Testis (tissue), 3 donors: ENCODE results near the gene BIN1. TPM values are rescaled to one million over a fixed set of nuclear protein-coding genes. Genes with fewer than 3 reads are reported as not detected.

Source experiments
- DNase-seq: peaks from one replicate; pipeline ENCODE4 v3.0.0-alpha.2; 2019
- H3K27ac ChIP-seq, 2 donors: fragments of 200-600 bp; sonication (generic); one replicate each; pipeline ENCODE4 v1.5.1; 2019
- H3K27me3 ChIP-seq: fragments of 200-600 bp; sonication (generic); one replicate; pipeline ENCODE4 v1.5.1; 2019
- H3K36me3 ChIP-seq: fragments of 200-600 bp; sonication (generic); one replicate; pipeline ENCODE4 v1.5.1; 2017; ENCODE audit warnings: low read depth; ENCODE audit errors: missing control alignments
- H3K4me1 ChIP-seq: fragments of 200-600 bp; sonication (generic); one replicate; pipeline ENCODE4 v1.5.1; 2019
- H3K4me3 ChIP-seq, 2 donors: fragments of 200-600 bp; sonication (generic); one replicate each; pipeline ENCODE4 v1.5.1; 2017 to 2019
- H3K9me3 ChIP-seq: fragments of 200-600 bp; sonication (generic); one replicate; pipeline ENCODE4 v1.5.1; 2017
- POLR2A ChIP-seq: fragments of 450-650 bp; IDR thresholded peaks from one replicate; pipeline ENCODE4 v1.6.1; 2017; ENCODE audit warnings: antibody characterized with exemption, mild to moderate bottlenecking, moderate library complexity
- WGBS, 2 donors: methylation state at CpG; one replicate each; pipeline ENCODE4 v1.1.5; 2018; 5-methylcytosine and 5-hydroxymethylcytosine counted together
- intact Hi-C: fragments of 100-400 bp; cut with DNase I; formaldehyde crosslinking; loops from one replicate; pipeline ENCODE4 v1.15.1; 2023; ENCODE audit warnings: low total_unique reads
- polyA plus RNA-seq: library from polyadenylated mRNA; stranded (reverse); fragments of 350-450 nt; fragmentation: Illumina TruSeq; extraction: RNeasy Lipid Tissue Mini Kit (QIAGEN cat#74804); gene quantifications from one replicate; pipeline ENCODE4 v1.2.3, GENCODE V29; 2014; ENCODE audit warnings: low read depth, low replicate concordance; ENCODE audit not compliant: insufficient read depth
- total RNA-seq, 2 donors: library from RNA; depleted of rRNA; stranded (reverse); fragments of >200 nt; gene quantifications; one replicate each; pipeline ENCODE4 v1.2.3, GENCODE V29; 2016
- TF ChIP-seq, protein P1 (sequence below), 3 experiments: fragments of 450-650 bp in 2 of 3; fragments of 200-600 bp in 1 of 3; sonication (generic) in 1 of 3; IDR thresholded peaks; one replicate each; pipeline ENCODE4 v1.5.1; 2016 to 2019; ENCODE audit warnings: antibody characterized with exemption in 3 of 3, mild to moderate bottlenecking in 2 of 3, moderate library complexity in 1 of 3

Gene BIN1
- total and polyA plus RNA-seq, 3 donors from 2014 or later, result 25.0 to 38.8 (median 28.7) TPM

GRCh38 chr2:127129937-127130336 lies 23.0 kb upstream of the BIN1 start:
- DNase-seq, result no peak
- no peaks in the 10 kb centered on the region for H3K4me1 ChIP-seq
- H3K36me3 ChIP-seq, result no peaks in the 10 kb centered on the region
- intact Hi-C loops, result no loop called here
- H3K27ac ChIP-seq, result no peak overlapping the region
- no peak for TF ChIP-seq POLR2A
- TF ChIP-seq, protein P1, sequence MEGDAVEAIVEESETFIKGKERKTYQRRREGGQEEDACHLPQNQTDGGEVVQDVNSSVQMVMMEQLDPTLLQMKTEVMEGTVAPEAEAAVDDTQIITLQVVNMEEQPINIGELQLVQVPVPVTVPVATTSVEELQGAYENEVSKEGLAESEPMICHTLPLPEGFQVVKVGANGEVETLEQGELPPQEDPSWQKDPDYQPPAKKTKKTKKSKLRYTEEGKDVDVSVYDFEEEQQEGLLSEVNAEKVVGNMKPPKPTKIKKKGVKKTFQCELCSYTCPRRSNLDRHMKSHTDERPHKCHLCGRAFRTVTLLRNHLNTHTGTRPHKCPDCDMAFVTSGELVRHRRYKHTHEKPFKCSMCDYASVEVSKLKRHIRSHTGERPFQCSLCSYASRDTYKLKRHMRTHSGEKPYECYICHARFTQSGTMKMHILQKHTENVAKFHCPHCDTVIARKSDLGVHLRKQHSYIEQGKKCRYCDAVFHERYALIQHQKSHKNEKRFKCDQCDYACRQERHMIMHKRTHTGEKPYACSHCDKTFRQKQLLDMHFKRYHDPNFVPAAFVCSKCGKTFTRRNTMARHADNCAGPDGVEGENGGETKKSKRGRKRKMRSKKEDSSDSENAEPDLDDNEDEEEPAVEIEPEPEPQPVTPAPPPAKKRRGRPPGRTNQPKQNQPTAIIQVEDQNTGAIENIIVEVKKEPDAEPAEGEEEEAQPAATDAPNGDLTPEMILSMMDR (IDR thresholded peaks at IDR 0.05), result no peak
- H3K9me3 ChIP-seq, result no peaks in the 10 kb centered on the region
- H3K4me3 ChIP-seq, result no peak overlapping the region
- WGBS, 2 donors, result 84 to 86% methylated on average over 11 of the region's 11 CpGs
- no peaks in the 10 kb centered on the region for H3K27me3 ChIP-seq

DNA sequence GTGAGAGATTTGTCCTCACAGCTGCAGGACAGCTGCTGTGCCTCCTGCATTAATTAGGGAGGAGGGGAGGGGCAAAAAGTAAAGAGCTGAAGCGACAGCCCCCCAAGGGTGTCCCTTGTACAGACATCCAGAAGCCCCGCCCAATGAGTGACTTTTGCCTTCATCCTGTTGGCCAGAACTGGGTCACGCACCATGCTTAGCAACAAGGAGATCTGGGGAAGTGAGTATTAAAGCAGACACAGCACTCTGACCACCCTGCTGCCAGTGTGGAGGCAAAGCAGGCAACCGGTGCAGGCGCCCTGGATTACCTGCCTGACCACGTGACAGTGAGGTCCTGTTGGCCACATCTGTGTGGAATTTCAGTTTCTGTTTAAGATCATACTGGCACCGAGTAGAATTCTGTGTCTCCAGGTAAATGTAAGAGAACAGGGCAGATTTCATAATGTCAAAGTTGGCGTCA lies 21.5 kb upstream of the BIN1 start:
- no peak overlapping the region for H3K27ac ChIP-seq
- no peaks in the 10 kb centered on the region for H3K9me3 ChIP-seq
- DNase-seq, result no peak
- intact Hi-C loops, result no loop called here
- WGBS, 2 donors, result 69 to 81% methylated on average over 8 of the region's 8 CpGs
- no peak overlapping the region for H3K4me3 ChIP-seq
- no peaks in the 10 kb centered on the region for H3K4me1 ChIP-seq
- H3K36me3 ChIP-seq, result no peaks in the 10 kb centered on the region
- H3K27me3 ChIP-seq, result no peaks in the 10 kb centered on the region
- TF ChIP-seq, protein P1 (IDR thresholded peaks at IDR 0.05), result no peak
- TF ChIP-seq POLR2A, result no peak

DNA sequence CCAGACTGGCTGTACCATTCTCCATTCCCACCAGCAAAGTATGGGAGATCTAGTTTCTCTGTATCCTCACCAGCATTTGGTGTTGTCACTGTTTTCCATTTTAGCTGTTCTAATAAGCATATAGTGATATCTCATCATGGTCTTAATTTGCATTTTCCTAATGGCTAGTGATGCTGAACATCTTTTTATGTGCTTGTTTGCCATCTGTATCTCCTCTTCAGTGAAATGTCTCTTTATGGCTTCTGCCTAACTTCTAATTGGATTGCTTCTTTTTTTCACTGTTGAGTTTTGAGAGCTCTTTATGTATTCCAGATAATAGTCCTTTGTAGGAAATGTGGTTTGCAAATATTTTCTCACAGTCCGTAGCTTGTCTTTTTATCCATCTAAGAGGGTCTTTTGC lies 18.9 kb upstream of the BIN1 start:
- Histone ChIP-seq H3K36me3 (no peaks in the 10 kb centered on the region), H3K27me3 (no peaks in the 10 kb centered on the region), H3K9me3 (no peaks in the 10 kb centered on the region), H3K27ac (no peak overlapping the region), H3K4me1 (no peaks in the 10 kb centered on the region), H3K4me3 (no peak overlapping the region)
- intact Hi-C loops, result no loop called here
- DNase-seq, result no peak
- WGBS, 2 donors, result 98 to 100% methylated on average over 1 of the region's 1 CpG
- TF ChIP-seq, protein P1 (IDR thresholded peaks at IDR 0.05), result no peak

DNA sequence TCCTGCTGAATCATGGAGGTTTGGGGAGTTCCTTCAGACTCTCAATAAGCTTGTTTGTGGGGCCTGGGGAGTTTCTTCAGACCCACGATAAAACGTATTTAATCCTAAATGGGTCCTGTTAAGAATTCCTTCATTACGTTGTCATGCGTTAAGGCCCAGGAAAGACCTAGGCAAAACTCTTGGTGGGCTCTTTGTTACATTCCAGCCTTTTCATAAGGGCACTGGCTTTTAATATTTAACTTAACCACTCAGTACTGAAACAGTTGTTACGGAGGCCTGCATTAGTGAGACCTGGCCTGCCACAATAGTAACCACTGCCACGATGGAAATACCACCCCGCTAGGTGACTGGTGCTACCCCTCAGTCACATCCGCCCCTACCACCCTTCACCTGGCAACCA lies 17.5 kb upstream of the BIN1 start:
- Histone ChIP-seq H3K36me3 (no peaks in the 10 kb centered on the region), H3K4me3 (no peak overlapping the region), H3K9me3 (no peaks in the 10 kb centered on the region), H3K27ac (no peak overlapping the region), H3K4me1 (no peaks in the 10 kb centered on the region), H3K27me3 (no peaks in the 10 kb centered on the region)
- intact Hi-C loops, result no loop called here
- DNase-seq, result no peak
- no peak for TF ChIP-seq POLR2A
- TF ChIP-seq, protein P1 (IDR thresholded peaks at IDR 0.05), result no peak
- WGBS, 2 donors, result 84 to 92% methylated on average over 8 of the region's 8 CpGs

GRCh38 chr2:127122361-127123027 lies 15.5 kb upstream of the BIN1 start:
- intact Hi-C loops, result no loop called here
- no peak overlapping the region for H3K27ac ChIP-seq
- H3K4me3 ChIP-seq, result no peak overlapping the region
- no peaks in the 10 kb centered on the region for H3K27me3 ChIP-seq
- no peak for DNase-seq
- H3K36me3 ChIP-seq, result no peaks in the 10 kb centered on the region
- no peaks in the 10 kb centered on the region for H3K4me1 ChIP-seq
- no peaks in the 10 kb centered on the region for H3K9me3 ChIP-seq
- TF ChIP-seq, protein P1 (IDR thresholded peaks at IDR 0.05), result no peak
- no peak for TF ChIP-seq POLR2A
- WGBS, 2 donors, result 88 to 91% methylated on average over 10 of the region's 10 CpGs
